ENCODE data around the gene LTB. TPM values are rescaled to one million over a fixed set of nuclear protein-coding genes. Genes with fewer than 3 reads are reported as not detected.

The LTB gene
- total and polyA plus RNA-seq, 12 donors = 0.26 to 10.0 (median 0.65) TPM; not detected in 1

GRCh38 chr6:31577579-31577966, 4.7 kb downstream of the LTB start:
- H3K27me3 ChIP-seq = no peaks in the 10 kb centered on the region
- intact Hi-C loops (cut with DNase I) = no loop called here
- H3K9me3 ChIP-seq = no peaks in the 10 kb centered on the region
- ATAC-seq (no peak), DNase-seq (no peak)
- peaks cover 0 to 65% (median 17%) of the 10 kb centered on the region in 9 donors for H3K4me1 ChIP-seq
- 83% methylated on average over 3 of the region's 3 CpGs for WGBS, 2 donors
- H3K4me3 ChIP-seq = peak overlapping the region in 1 of 10 donors; percentile 65
- TF ChIP-seq CTCF (IDR thresholded peaks at IDR 0.05) = no peak
- peak overlapping the region in 2 of 10 donors; percentile 29 to 90 for H3K27ac ChIP-seq
- H3K36me3 ChIP-seq = peaks cover 0 to 19% (median 0%) of the 10 kb centered on the region in 9 donors

- no peak for TF ChIP-seq CTCF (IDR thresholded peaks at IDR 0.05)
- Histone ChIP-seq H3K36me3 (peaks cover 0 to 19% (median 0%) of the 10 kb centered on the region in 9 donors), H3K9me3 (no peaks in the 10 kb centered on the region), H3K4me3 (peak overlapping the region in 3 of 10 donors; percentile 3 to 65 (median 59)), H3K27ac (peak overlapping the region in 2 of 10 donors; percentile 29 to 90), H3K27me3 (peaks cover 0 to 2% (median 0%) of the 10 kb centered on the region in 7 donors), H3K4me1 (peaks cover 0 to 60% (median 12%) of the 10 kb centered on the region in 9 donors)
- WGBS, 2 donors = 88 to 89% methylated on average over 19 of the region's 19 CpGs
- ATAC-seq = no peak
- intact Hi-C loops (cut with DNase I) = no loop called here
- no peak for DNase-seq
Observed at GRCh38 chr6:31576897-31577578, 5.2 kb downstream of the LTB start.

- intact Hi-C loops (cut with DNase I) = no loop called here
- Histone ChIP-seq H3K27ac (peak overlapping the region; percentile 45 to 90 (median 74)), H3K27me3 (peaks cover 0 to 9% (median 0%) of the 10 kb centered on the region in 7 donors), H3K9me3 (no peaks in the 10 kb centered on the region), H3K4me3 (peak overlapping the region in 9 of 10 donors; percentile 29 to 65 (median 56)), H3K4me1 (peaks cover 0 to 52% (median 6%) of the 10 kb centered on the region in 9 donors), H3K36me3 (peaks cover 0 to 19% (median 0%) of the 10 kb centered on the region in 9 donors)
- no peak for TF ChIP-seq CTCF (IDR thresholded peaks at IDR 0.05)
- no peak for ATAC-seq
- 65 to 69% methylated on average over 8 of the region's 8 CpGs for whole genome bisulfite sequencing, 2 donors
- no peak for DNase-seq
Observed at GRCh38 chr6:31575952-31576685, 6.1 kb downstream of the LTB start.

GRCh38 chr6:31575335-31575901, 6.8 kb downstream of the LTB start, which contains the start of gene TNF:
Gene TNF, plus strand, starts transcription at chr6:31575565. Its CDS starts 177 bp downstream, at chr6:31575742.
- ATAC-seq = peak in 7 of 8 donors; percentile 30 to 88 (median 69)
- H3K9me3 ChIP-seq = no peaks in the 10 kb centered on the region
- H3K27me3 ChIP-seq = peaks cover 0 to 11% (median 0%) of the 10 kb centered on the region in 7 donors
- peaks cover 0 to 50% (median 5%) of the 10 kb centered on the region in 9 donors for H3K4me1 ChIP-seq
- peak within 1 kb of the TSS; percentile 45 to 90 (median 74) for H3K27ac ChIP-seq
- peak in 1 of 2 donors; percentile 66 for DNase-seq
- intact Hi-C loops (cut with DNase I) = no loop called here
- no peak for TF ChIP-seq CTCF (IDR thresholded peaks at IDR 0.05)
- H3K4me3 ChIP-seq = peak within 1 kb of the TSS in 9 of 10 donors; percentile 29 to 65 (median 56)
- WGBS, 2 donors = 52 to 64% methylated on average over 19 of the region's 19 CpGs
- H3K36me3 ChIP-seq = peaks cover 0 to 19% (median 0%) of the 10 kb centered on the region in 9 donors

Measured in heart right ventricle (tissue), 16 donors.